ENCODE data around the gene AKR1C4.
"Not testable (repeated sequence)": the region's sequence is repeated elsewhere in the genome, so short reads cannot be mapped to it uniquely, and the experiment has no call there.

AKR1C4 gene

DNA sequence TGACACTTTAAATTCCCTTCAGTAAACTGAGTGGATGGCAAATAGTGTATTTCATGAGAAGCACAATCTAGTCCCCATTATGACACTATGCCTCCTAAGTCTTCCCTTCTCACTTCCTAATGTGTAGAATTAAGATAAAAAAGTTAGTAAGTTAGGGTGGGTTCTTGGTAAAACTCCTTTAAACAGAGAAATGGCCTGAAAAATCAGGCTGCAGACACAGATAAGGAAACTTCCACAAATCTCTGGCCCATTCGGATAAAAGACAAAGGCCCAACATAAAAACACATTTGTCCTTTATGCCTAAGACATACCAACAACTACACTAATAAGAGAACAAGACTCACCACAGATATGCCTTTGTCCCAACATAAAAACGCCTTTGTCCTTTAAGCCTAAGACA lies 33.1 kb upstream of the AKR1C4 start:
- no peak for TF ChIP-seq Cebpa-rat (IDR thresholded peaks at IDR 0.05)
- no peak overlapping the region for H3K4me3 ChIP-seq
- no peak overlapping the region for H3K9ac ChIP-seq
- H3K4me1 ChIP-seq, result peaks cover 0 to 8% (median 0%) of the 10 kb centered on the region in 10 experiments; a peak in 3 of 20 replicates
- peaks cover 0 to 10% (median 0%) of the 10 kb centered on the region in 11 experiments; a peak in 3 of 22 replicates for H3K36me3 ChIP-seq
- H3K27me3 ChIP-seq, result no peaks in the 10 kb centered on the region
- no peak overlapping the region for H3K27ac ChIP-seq
- peaks cover 75 to 100% (median 94%) of the 10 kb centered on the region in 11 experiments for H3K9me3 ChIP-seq (replicated peaks in 1 of 11)
- no peaks in the 10 kb centered on the region for H4K20me1 ChIP-seq
- no peak overlapping the region for H3K4me2 ChIP-seq

GRCh38 chr10:5165738-5166137 lies 30.9 kb upstream of the AKR1C4 start:
- Histone ChIP-seq H3K36me3 (peaks cover 0 to 10% (median 0%) of the 10 kb centered on the region in 11 experiments; a peak in 3 of 22 replicates), H3K4me1 (no peaks in the 10 kb centered on the region), H3K4me3 (no peak overlapping the region), H3K27me3 (no peaks in the 10 kb centered on the region), H3K9ac (no peak overlapping the region), H3K9me3 (replicated peaks in 1 of 11) (peaks cover 75 to 94% (median 85%) of the 10 kb centered on the region in 11 experiments), H4K20me1 (no peaks in the 10 kb centered on the region), H3K27ac (no peak overlapping the region), H3K4me2 (no peak overlapping the region)
- TF ChIP-seq Cebpa-rat (IDR thresholded peaks at IDR 0.05), result no peak

GRCh38 chr10:5168897-5169420 lies 27.7 kb upstream of the AKR1C4 start:
- no peak for TF ChIP-seq Cebpa-rat (IDR thresholded peaks at IDR 0.05)
- H3K9me3 ChIP-seq (replicated peaks in 1 of 11), result peaks cover 44 to 62% (median 53%) of the 10 kb centered on the region in 11 experiments
- no peaks in the 10 kb centered on the region for H3K27me3 ChIP-seq
- H3K4me3 ChIP-seq, result no peak overlapping the region
- no peaks in the 10 kb centered on the region for H4K20me1 ChIP-seq
- H3K4me1 ChIP-seq, result no peaks in the 10 kb centered on the region
- H3K36me3 ChIP-seq, result peaks cover 0 to 10% (median 0%) of the 10 kb centered on the region in 11 experiments; a peak in 1 of 22 replicates
- no peak overlapping the region for H3K9ac ChIP-seq
- no peak overlapping the region for H3K4me2 ChIP-seq
- H3K27ac ChIP-seq, result no peak overlapping the region

DNA sequence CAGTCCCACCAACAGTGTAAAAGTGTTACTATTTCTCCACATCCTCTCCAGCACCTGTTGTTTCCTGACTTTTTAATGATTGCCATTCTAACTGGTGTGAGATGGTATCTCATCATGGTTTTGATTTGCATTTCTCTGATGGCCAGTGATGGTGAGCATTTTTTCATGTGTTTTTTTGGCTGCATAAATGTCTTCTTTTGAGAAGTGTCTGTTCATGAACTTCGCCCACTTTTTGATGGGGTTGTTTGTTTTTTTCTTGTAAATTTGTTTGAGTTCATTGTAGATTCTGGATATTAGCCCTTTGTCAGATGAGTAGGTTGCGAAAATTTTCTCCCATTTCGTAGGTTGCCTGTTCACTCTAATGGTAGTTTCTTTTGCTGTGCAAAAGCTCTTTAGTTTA lies 21.1 kb upstream of the AKR1C4 start:
- not testable (repeated sequence) for H3K4me3 ChIP-seq; H3K27ac ChIP-seq; H3K36me3 ChIP-seq; H3K9ac ChIP-seq; H4K20me1 ChIP-seq; H3K27me3 ChIP-seq; H3K4me2 ChIP-seq; H3K9me3 ChIP-seq (replicated peaks in 1 of 11); H3K4me1 ChIP-seq

- H3K27me3 ChIP-seq, result not testable (repeated sequence)
Measured at GRCh38 chr10:5180503-5180902, 16.1 kb upstream of the AKR1C4 start.

GRCh38 chr10:5183923-5184322 lies 12.7 kb upstream of the AKR1C4 start:
- Histone ChIP-seq H3K4me1 (no peaks in the 10 kb centered on the region), H3K36me3 (no peaks in the 10 kb centered on the region), H3K4me3 (no peak overlapping the region), H3K4me2 (no peak overlapping the region), H3K9me3 (replicated peaks in 1 of 11) (peaks cover 0 to 22% (median 8%) of the 10 kb centered on the region in 11 experiments; a peak in 12 of 22 replicates), H3K9ac (no peak overlapping the region), H3K27ac (no peak overlapping the region), H4K20me1 (no peaks in the 10 kb centered on the region), H3K27me3 (no peaks in the 10 kb centered on the region)
- no peak for TF ChIP-seq Cebpa-rat (IDR thresholded peaks at IDR 0.05)

More at GRCh38 chr10:5180503-5180902, 16.1 kb upstream of the AKR1C4 start:
- not testable (repeated sequence) for H3K36me3 ChIP-seq, H3K4me2 ChIP-seq, H4K20me1 ChIP-seq, H3K27ac ChIP-seq, H3K4me1 ChIP-seq, H3K4me3 ChIP-seq, H3K9ac ChIP-seq
- H3K9me3 ChIP-seq (replicated peaks in 1 of 11), result peaks cover 0 to 22% (median 8%) of the 10 kb centered on the region in 11 experiments; a peak in 12 of 22 replicates

GRCh38 chr10:5184987-5185775 lies 11.5 kb upstream of the AKR1C4 start, which contains the start of gene AKR1C8:
TSS of gene AKR1C8 (minus strand) at chr10:5185150. CDS start at chr10:5185104, 46 bp downstream.
- TF ChIP-seq Cebpa-rat (IDR thresholded peaks at IDR 0.05), result no peak
- no peaks in the 10 kb centered on the region for H4K20me1 ChIP-seq
- H3K27me3 ChIP-seq, result no peaks in the 10 kb centered on the region
- peaks cover 0 to 20% (median 8%) of the 10 kb centered on the region in 11 experiments; a peak in 12 of 22 replicates for H3K9me3 ChIP-seq (replicated peaks in 1 of 11)
- no peak within 1 kb of the TSS for H3K4me2 ChIP-seq
- no peak within 1 kb of the TSS for H3K9ac ChIP-seq
- H3K4me3 ChIP-seq, result no peak within 1 kb of the TSS
- H3K36me3 ChIP-seq, result no peaks in the 10 kb centered on the region
- no peaks in the 10 kb centered on the region for H3K4me1 ChIP-seq
- H3K27ac ChIP-seq, result no peak within 1 kb of the TSS

- Histone ChIP-seq H3K4me1 (no peaks in the 10 kb centered on the region), H3K27me3 (no peaks in the 10 kb centered on the region), H3K27ac (no peak overlapping the region), H3K9me3 (replicated peaks in 1 of 11) (peaks cover 0 to under 1% (median 0%) of the 10 kb centered on the region in 11 experiments; a peak in 2 of 22 replicates), H4K20me1 (no peaks in the 10 kb centered on the region), H3K4me2 (no peak overlapping the region), H3K4me3 (no peak overlapping the region), H3K36me3 (no peaks in the 10 kb centered on the region), H3K9ac (no peak overlapping the region)
- no peak for TF ChIP-seq Cebpa-rat (IDR thresholded peaks at IDR 0.05)
Measured at GRCh38 chr10:5187867-5188266, 8.8 kb upstream of the AKR1C4 start.

- Histone ChIP-seq H4K20me1 (no peaks in the 10 kb centered on the region), H3K36me3 (no peaks in the 10 kb centered on the region), H3K27me3 (no peaks in the 10 kb centered on the region), H3K4me1 (no peaks in the 10 kb centered on the region), H3K4me3 (no peak overlapping the region), H3K9me3 (replicated peaks in 1 of 11) (no peaks in the 10 kb centered on the region), H3K9ac (no peak overlapping the region), H3K4me2 (no peak overlapping the region), H3K27ac (no peak overlapping the region)
- no peak for TF ChIP-seq Cebpa-rat (IDR thresholded peaks at IDR 0.05)
Measured at GRCh38 chr10:5188358-5188757, 8.3 kb upstream of the AKR1C4 start.

DNA sequence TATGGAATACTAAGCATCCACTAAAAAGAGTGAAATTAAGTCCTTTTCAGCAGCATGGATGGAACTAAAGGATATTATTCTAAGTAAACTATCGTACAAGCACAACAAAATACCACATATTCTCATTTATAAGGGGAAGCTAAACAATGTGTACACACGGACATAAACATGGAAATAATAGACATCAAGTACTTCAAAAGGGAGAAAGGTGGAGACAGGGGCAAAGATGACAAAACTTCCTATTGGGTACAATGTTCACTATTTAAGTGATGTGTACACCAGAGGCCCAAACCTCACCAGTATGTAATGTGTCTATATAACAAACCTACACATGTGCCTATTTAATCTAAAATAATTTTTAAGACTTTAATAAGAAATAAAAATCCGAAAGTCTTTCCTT lies 2.2 kb upstream of the AKR1C4 start:
- H3K36me3 ChIP-seq, result no peaks in the 10 kb centered on the region
- peaks cover 0 to 6% (median 0%) of the 10 kb centered on the region in 11 experiments; a peak in 5 of 22 replicates for H3K9me3 ChIP-seq (replicated peaks in 1 of 11)
- H3K27me3 ChIP-seq, result no peaks in the 10 kb centered on the region
- no peak for TF ChIP-seq Cebpa-rat (IDR thresholded peaks at IDR 0.05)
- no peaks in the 10 kb centered on the region for H4K20me1 ChIP-seq
- no peaks in the 10 kb centered on the region; a peak in 1 of 20 replicates for H3K4me1 ChIP-seq
- H3K4me2 ChIP-seq, result no peak overlapping the region
- no peak overlapping the region for H3K9ac ChIP-seq
- H3K4me3 ChIP-seq, result no peak overlapping the region
- H3K27ac ChIP-seq, result no peak overlapping the region

All from BLaER1 treated with 17β-estradiol and CSF1 and Interleukin-3, amounts not matched to agents 10 nM and 100 nM (cell line).